Mucosa of stomach (tissue), 1 donor: Measurements from ENCODE around the gene EMP1.
"Not testable (repeated sequence)": the region's sequence is repeated elsewhere in the genome, so short reads cannot be mapped to it uniquely, and the experiment has no call there.

ENCODE experiments used
- H3K27me3 ChIP-seq: one replicate; pipeline ENCODE4 v1.7.0; 2013; ENCODE audit warnings: mild to moderate bottlenecking, low read length; ENCODE audit not compliant: control insufficient read depth, insufficient read depth
- H3K36me3 ChIP-seq: one replicate; pipeline ENCODE4 v1.7.0; 2013; ENCODE audit warnings: low read length; ENCODE audit not compliant: control insufficient read depth, insufficient read depth
- H3K4me1 ChIP-seq: one replicate; pipeline ENCODE4 v1.7.0; 2013; ENCODE audit warnings: mild to moderate bottlenecking, low read length; ENCODE audit not compliant: control insufficient read depth, insufficient read depth
- H3K4me3 ChIP-seq: one replicate; pipeline ENCODE4 v1.7.0; 2013; ENCODE audit warnings: low read length
- H3K9ac ChIP-seq: one replicate; pipeline ENCODE4 v1.7.0; 2013; ENCODE audit warnings: mild to moderate bottlenecking, low read length, moderate library complexity
- H3K9me3 ChIP-seq: one replicate; pipeline ENCODE4 v1.7.0; 2013; ENCODE audit warnings: mild to moderate bottlenecking, low read length, moderate library complexity; ENCODE audit not compliant: control insufficient read depth
- donor health status: Pancreatic carcinoma.

Gene EMP1

GRCh38 chr12:13258717-13259119 is 62.2 kb downstream of the EMP1 start:
- Histone ChIP-seq H3K9ac (no peak overlapping the region), H3K27me3 (no peaks in the 10 kb centered on the region), H3K9me3 (no peaks in the 10 kb centered on the region), H3K36me3 (no peaks in the 10 kb centered on the region), H3K4me1 (peaks cover 16% of the 10 kb centered on the region), H3K4me3 (no peak overlapping the region)

- not testable (repeated sequence) for H3K9me3 ChIP-seq, H3K9ac ChIP-seq, H3K36me3 ChIP-seq, H3K4me3 ChIP-seq, H3K27me3 ChIP-seq
- H3K4me1 ChIP-seq, result peaks cover 16% of the 10 kb centered on the region
Measured at GRCh38 chr12:13259625-13260024, 63.1 kb downstream of the EMP1 start.

GRCh38 chr12:13267826-13268225 is 71.3 kb downstream of the EMP1 start:
- not testable (repeated sequence) for H3K4me3 ChIP-seq, H3K36me3 ChIP-seq, H3K4me1 ChIP-seq, H3K27me3 ChIP-seq, H3K9ac ChIP-seq, H3K9me3 ChIP-seq

- H3K36me3 ChIP-seq, result no peaks in the 10 kb centered on the region
- no peaks in the 10 kb centered on the region for H3K27me3 ChIP-seq
- H3K9ac ChIP-seq, result no peak overlapping the region
- no peak overlapping the region for H3K4me3 ChIP-seq
- H3K4me1 ChIP-seq, result no peaks in the 10 kb centered on the region
- no peaks in the 10 kb centered on the region for H3K9me3 ChIP-seq
Measured at GRCh38 chr12:13268581-13268980, 72.1 kb downstream of the EMP1 start.
